Stimulated activated CD8-positive, alpha-beta memory T cell treated with anti-CD3 and anti-CD28 coated beads, Interleukin-2, amount 100 ng/mL, for 1 hour (primary cell): ENCODE results near the gene UBE2Z.
"Not testable (repeated sequence)": the region's sequence is repeated elsewhere in the genome, so short reads cannot be mapped to it uniquely, and the experiment has no call there.

ENCODE experiments used
- DNase-seq, 2 donors: peaks; one replicate each; pipeline ENCODE4 v3.0.0-alpha.2; 2020; ENCODE audit warnings: low read depth in 2 of 2

The UBE2Z gene

GRCh38 chr17:48908047-48908843 is at the start of gene UBE2Z:
TSS of gene UBE2Z (plus strand) at chr17:48908407. CDS start at chr17:48908504, 97 bp downstream.
- DNase-seq = peak; percentile 80

- no peak for DNase-seq
Measured at GRCh38 chr17:48860034-48860433, 48.2 kb upstream of the UBE2Z start.

GRCh38 chr17:48860456-48860855 is 47.8 kb upstream of the UBE2Z start:
- DNase-seq = no peak

- no peak for DNase-seq
Measured at GRCh38 chr17:48868916-48869500, 39.2 kb upstream of the UBE2Z start.

GRCh38 chr17:48869821-48870318 is 38.3 kb upstream of the UBE2Z start:
- DNase-seq = no peak

- DNase-seq = no peak
Measured at GRCh38 chr17:48871035-48871550, 37.1 kb upstream of the UBE2Z start.

GRCh38 chr17:48871551-48872351 is 36.5 kb upstream of the UBE2Z start:
- no peak for DNase-seq

GRCh38 chr17:48872409-48872808 is 35.8 kb upstream of the UBE2Z start:
- DNase-seq = not testable (repeated sequence)

- no peak for DNase-seq
Measured at GRCh38 chr17:48873209-48873608, 35.0 kb upstream of the UBE2Z start.

GRCh38 chr17:48873696-48874443 is 34.3 kb upstream of the UBE2Z start:
- DNase-seq = no peak

GRCh38 chr17:48878920-48879898 is 29.0 kb upstream of the UBE2Z start:
- DNase-seq = peak; percentile 24 to 31

- DNase-seq = no peak
Measured at GRCh38 chr17:48882272-48882671, 25.9 kb upstream of the UBE2Z start.

GRCh38 chr17:48883171-48883570 is 25.0 kb upstream of the UBE2Z start:
- DNase-seq = no peak

- no peak for DNase-seq
Measured at GRCh38 chr17:48890086-48890485, 18.1 kb upstream of the UBE2Z start.

- no peak for DNase-seq
Measured at GRCh38 chr17:48892940-48893645, 15.1 kb upstream of the UBE2Z start.

GRCh38 chr17:48893646-48894508 is 14.3 kb upstream of the UBE2Z start:
- no peak for DNase-seq

- no peak for DNase-seq
Measured at GRCh38 chr17:48894886-48895285, 13.3 kb upstream of the UBE2Z start.

GRCh38 chr17:48901241-48901640 is 7.0 kb upstream of the UBE2Z start:
- DNase-seq = no peak

GRCh38 chr17:48903401-48903800 is 4.8 kb upstream of the UBE2Z start:
- DNase-seq = no peak
